K562 (cell line): ENCODE results near the gene PRPH2.

Source experiments
- CTCF ChIP-seq, 3 experiments: IDR thresholded peaks in 2 of 3; conservative IDR thresholded peaks in 1 of 3; 2 replicates each; pipeline ENCODE4 v1.5.1; 2011 to 2012; ENCODE audit warnings: low read length in 3 of 3, mild to moderate bottlenecking in 3 of 3, control low read depth in 2 of 3, improper control_type of control experiment in 1 of 3, inconsistent platforms in 1 of 3, low read depth in 1 of 3, mixed read lengths in 1 of 3, moderate library complexity in 1 of 3; ENCODE audit not compliant: insufficient read depth in 2 of 3
- EP300 ChIP-seq: IDR thresholded peaks from 2 replicates; pipeline ENCODE4 v1.6.1; 2012; ENCODE audit warnings: low read length, improper control_type of control experiment
- FOSL1 ChIP-seq: fragments of 200-800 bp; sonication (Bioruptor generic); conservative IDR thresholded peaks from 2 replicates; pipeline ENCODE4 v1.6.1; 2016; ENCODE audit warnings: missing genetic modification characterization, missing compliant biosample characterization
- JUNB ChIP-seq: fragments of 450-650 bp; formaldehyde crosslinking; conservative IDR thresholded peaks from 2 replicates; pipeline ENCODE4 v1.4.0; 2020; ENCODE audit warnings: mild to moderate bottlenecking
- MAZ ChIP-seq, 2 experiments: fragments of 450-650 bp in 1 of 2; sonication (generic) in 1 of 2; formaldehyde crosslinking; IDR thresholded peaks in 1 of 2; conservative IDR thresholded peaks in 1 of 2; 2 replicates each; pipeline versions ENCODE4 v1.4.0 to v1.5.0; 2020; ENCODE audit warnings: mild to moderate bottlenecking in 1 of 2, missing genetic modification reagents in 1 of 2
- POLR2A ChIP-seq: fragments of 450-650 bp; conservative IDR thresholded peaks from 2 replicates; pipeline ENCODE4 v1.6.1; 2016
- TCF7 ChIP-seq: sonication (generic); IDR thresholded peaks from 2 replicates; pipeline ENCODE4 v1.6.1; 2016; ENCODE audit warnings: antibody characterized with exemption, borderline replicate concordance
- TRIM28 ChIP-seq: fragments of 450-650 bp; IDR thresholded peaks from 2 replicates; pipeline ENCODE4 v1.6.1; 2017
- YY1 ChIP-seq, 3 experiments: IDR thresholded peaks; 2 replicates each; pipeline ENCODE4 v1.6.1; 2011; ENCODE audit warnings: low read length in 2 of 3, mild to moderate bottlenecking in 2 of 3, moderate library complexity in 2 of 3, borderline replicate concordance in 1 of 3, control low read depth in 1 of 3, low read depth in 1 of 3; ENCODE audit not compliant: insufficient read depth in 3 of 3, insufficient replicate concordance in 2 of 3, control insufficient read depth in 1 of 3, insufficient read length in 1 of 3; ENCODE audit errors: extremely low read depth in 1 of 3
- ZBTB8A ChIP-seq: fragments of 450-650 bp; IDR thresholded peaks from 2 replicates; pipeline ENCODE4 v1.6.1; 2018; ENCODE audit warnings: mild to moderate bottlenecking, moderate library complexity; ENCODE audit not compliant: partially characterized antibody
- ZHX1 ChIP-seq: fragments of 150-350 bp; conservative IDR thresholded peaks from 2 replicates; pipeline ENCODE4 v1.6.1; 2014; ENCODE audit warnings: low read length
- ZNF263 ChIP-seq: sonication (generic); formaldehyde crosslinking; IDR thresholded peaks from 2 replicates; pipeline ENCODE4 v1.8.0; 2022; ENCODE audit warnings: mild to moderate bottlenecking, missing genetic modification reagents, borderline replicate concordance
- TF ChIP-seq, protein P1 (sequence below): sonication (generic); formaldehyde crosslinking; IDR thresholded peaks from 2 replicates; pipeline ENCODE4 v1.8.1; 2022; ENCODE audit warnings: missing genetic modification reagents
- TF ChIP-seq, protein P2 (sequence below): conservative IDR thresholded peaks from 2 replicates; pipeline ENCODE4 v1.6.1; 2011; ENCODE audit warnings: low read depth, mild to moderate bottlenecking, low read length; ENCODE audit not compliant: control insufficient read depth

DNA sequence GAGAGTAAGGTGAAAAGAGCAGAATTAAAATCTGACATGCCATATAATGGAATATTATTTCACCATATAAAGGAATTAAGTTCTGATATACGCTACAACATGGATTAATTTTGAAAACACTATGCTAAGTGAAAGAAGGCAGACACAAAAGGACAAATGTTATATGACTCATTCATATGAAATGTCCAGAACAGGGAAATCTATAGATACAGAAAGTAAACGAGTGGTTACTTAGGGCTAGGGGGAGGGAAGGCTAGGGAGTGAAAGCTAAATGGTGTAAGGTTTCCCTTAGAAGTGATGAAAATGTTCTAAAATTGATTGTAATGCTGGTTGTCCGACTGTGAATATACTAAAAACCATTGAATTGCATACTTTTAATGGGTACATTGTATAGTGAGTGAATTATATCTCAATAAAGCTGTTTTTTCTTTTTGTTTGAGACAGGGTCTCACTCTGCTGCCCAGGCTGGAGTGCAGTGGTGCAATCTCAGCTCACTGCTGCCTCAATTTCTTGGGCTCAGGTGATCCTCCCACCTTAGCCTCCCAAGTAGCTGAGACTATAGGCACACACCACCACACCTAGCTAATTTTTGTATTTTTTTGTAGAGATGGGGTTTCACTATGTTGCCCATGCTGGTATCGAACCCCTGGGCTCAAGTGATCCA lies 8.2 kb downstream of the PRPH2 start:
- no peak for TF ChIP-seq ZBTB8A
- TF ChIP-seq POLR2A, result no peak
- TF ChIP-seq, protein P1, sequence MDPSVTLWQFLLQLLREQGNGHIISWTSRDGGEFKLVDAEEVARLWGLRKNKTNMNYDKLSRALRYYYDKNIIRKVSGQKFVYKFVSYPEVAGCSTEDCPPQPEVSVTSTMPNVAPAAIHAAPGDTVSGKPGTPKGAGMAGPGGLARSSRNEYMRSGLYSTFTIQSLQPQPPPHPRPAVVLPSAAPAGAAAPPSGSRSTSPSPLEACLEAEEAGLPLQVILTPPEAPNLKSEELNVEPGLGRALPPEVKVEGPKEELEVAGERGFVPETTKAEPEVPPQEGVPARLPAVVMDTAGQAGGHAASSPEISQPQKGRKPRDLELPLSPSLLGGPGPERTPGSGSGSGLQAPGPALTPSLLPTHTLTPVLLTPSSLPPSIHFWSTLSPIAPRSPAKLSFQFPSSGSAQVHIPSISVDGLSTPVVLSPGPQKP (CRISPR knock-in tag), result no peak
- no peak for TF ChIP-seq JUNB (CRISPR knock-in tag)
- no peak for TF ChIP-seq EP300
- TF ChIP-seq ZNF263 (CRISPR knock-in tag), result no peak
- no peak for TF ChIP-seq ZHX1
- TF ChIP-seq YY1 (IDR thresholded peaks at IDR 0.05; ENCODE audit: borderline replicate concordance in 1 of 3, control insufficient read depth in 1 of 3, extremely low read depth in 1 of 3, insufficient read depth in 3 of 3, insufficient read length in 1 of 3, insufficient replicate concordance in 2 of 3, low read depth in 1 of 3, low read length in 2 of 3), result no peak
- TF ChIP-seq FOSL1 (tag), result peak; percentile 61
- no peak for TF ChIP-seq MAZ (CRISPR knock-in tag; conservative IDR thresholded peaks at IDR 0.05 in 1 of 2, IDR thresholded peaks at IDR 0.05 in 1 of 2)
- no peak for TF ChIP-seq CTCF (IDR thresholded peaks at IDR 0.05 in 2 of 3, conservative IDR thresholded peaks at IDR 0.05 in 1 of 3; ENCODE audit: insufficient read depth in 2 of 3, low read depth in 1 of 3, low read length in 3 of 3)
- TF ChIP-seq TCF7, result no peak
- TF ChIP-seq TRIM28, result no peak
- TF ChIP-seq, protein P2, sequence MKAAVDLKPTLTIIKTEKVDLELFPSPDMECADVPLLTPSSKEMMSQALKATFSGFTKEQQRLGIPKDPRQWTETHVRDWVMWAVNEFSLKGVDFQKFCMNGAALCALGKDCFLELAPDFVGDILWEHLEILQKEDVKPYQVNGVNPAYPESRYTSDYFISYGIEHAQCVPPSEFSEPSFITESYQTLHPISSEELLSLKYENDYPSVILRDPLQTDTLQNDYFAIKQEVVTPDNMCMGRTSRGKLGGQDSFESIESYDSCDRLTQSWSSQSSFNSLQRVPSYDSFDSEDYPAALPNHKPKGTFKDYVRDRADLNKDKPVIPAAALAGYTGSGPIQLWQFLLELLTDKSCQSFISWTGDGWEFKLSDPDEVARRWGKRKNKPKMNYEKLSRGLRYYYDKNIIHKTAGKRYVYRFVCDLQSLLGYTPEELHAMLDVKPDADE, result no peak
